Fibroblast of pulmonary artery (primary cell): ENCODE results near the gene RASEF.

Experiments
- DNase-seq: peaks from one replicate; pipeline ENCODE4 v3.0.0-alpha.2; 2010; ENCODE audit warnings: low read depth
- H3K4me3 ChIP-seq: replicated peaks from 2 replicates; pipeline ENCODE4 v1.5.1; 2011; ENCODE audit warnings: low read depth, mild to moderate bottlenecking, control low read depth, low read length, moderate library complexity
- TF ChIP-seq, protein P1 (sequence below): IDR thresholded peaks from 2 replicates; pipeline ENCODE4 v1.5.1; 2011; ENCODE audit warnings: mild to moderate bottlenecking, control low read depth, low read length, inconsistent platforms; ENCODE audit errors: missing control alignments

The RASEF gene

DNA sequence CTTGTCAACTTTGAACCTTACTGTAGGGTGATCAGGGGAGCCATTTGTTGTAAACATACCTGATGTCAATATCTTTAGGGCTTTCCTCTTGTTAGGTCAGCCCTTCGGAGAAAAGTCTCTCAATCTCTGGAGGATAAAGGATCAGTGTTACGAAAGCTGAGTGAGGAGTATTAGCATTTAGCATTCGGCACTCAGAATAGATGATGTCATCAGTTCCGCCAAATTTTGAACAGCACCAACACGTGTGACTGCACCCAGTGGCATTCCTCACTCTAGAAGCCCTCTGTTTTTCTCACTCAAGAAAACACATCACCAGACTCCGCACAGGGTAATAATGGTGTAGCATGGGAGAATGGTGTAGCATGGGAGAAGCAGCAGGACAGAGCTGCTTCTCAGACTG lies 87.8 kb downstream of the RASEF start:
- H3K4me3 ChIP-seq = no peak overlapping the region
- TF ChIP-seq, protein P1, sequence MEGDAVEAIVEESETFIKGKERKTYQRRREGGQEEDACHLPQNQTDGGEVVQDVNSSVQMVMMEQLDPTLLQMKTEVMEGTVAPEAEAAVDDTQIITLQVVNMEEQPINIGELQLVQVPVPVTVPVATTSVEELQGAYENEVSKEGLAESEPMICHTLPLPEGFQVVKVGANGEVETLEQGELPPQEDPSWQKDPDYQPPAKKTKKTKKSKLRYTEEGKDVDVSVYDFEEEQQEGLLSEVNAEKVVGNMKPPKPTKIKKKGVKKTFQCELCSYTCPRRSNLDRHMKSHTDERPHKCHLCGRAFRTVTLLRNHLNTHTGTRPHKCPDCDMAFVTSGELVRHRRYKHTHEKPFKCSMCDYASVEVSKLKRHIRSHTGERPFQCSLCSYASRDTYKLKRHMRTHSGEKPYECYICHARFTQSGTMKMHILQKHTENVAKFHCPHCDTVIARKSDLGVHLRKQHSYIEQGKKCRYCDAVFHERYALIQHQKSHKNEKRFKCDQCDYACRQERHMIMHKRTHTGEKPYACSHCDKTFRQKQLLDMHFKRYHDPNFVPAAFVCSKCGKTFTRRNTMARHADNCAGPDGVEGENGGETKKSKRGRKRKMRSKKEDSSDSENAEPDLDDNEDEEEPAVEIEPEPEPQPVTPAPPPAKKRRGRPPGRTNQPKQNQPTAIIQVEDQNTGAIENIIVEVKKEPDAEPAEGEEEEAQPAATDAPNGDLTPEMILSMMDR = no peak
- DNase-seq = no peak

DNA sequence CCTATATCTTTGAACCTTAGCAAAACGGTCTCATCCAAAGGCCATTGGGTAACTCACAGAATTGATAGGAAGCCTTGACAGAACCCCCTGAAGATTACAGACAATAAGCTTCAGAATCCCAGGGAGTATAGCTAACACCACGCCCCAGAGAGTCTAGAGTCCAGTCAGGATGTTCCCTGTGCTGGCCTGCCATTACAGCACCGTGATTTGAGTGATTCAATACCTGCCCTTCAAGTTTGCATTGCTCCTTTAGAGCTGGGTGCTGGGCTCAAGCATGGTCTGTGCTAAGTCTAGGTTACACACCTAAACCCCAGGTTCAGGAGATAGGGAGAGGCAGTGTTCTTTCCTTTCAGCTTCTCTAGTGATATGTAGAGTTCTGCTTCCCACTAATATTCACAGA lies 90.5 kb downstream of the RASEF start:
- DNase-seq = no peak
- TF ChIP-seq, protein P1 = no peak
- no peak overlapping the region for H3K4me3 ChIP-seq

DNA sequence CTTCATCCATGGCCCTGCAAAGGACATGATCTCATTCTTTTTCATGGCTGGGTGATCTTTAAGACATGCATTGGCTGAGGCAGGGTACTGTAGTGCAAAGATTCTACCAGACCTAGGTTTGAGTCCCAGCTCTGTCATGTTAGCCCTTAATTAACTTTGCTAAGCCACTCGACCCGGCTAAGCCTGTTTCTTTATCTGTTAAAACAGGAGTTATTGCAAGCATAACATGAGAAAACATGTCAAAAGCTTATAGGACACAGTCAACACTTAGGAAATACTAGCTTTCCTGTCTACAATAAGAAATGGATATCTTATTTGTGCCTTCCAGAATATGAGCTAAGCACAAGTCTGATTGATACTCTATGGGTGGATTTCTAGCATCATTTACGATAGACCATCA lies 92.6 kb downstream of the RASEF start:
- DNase-seq = no peak

DNA sequence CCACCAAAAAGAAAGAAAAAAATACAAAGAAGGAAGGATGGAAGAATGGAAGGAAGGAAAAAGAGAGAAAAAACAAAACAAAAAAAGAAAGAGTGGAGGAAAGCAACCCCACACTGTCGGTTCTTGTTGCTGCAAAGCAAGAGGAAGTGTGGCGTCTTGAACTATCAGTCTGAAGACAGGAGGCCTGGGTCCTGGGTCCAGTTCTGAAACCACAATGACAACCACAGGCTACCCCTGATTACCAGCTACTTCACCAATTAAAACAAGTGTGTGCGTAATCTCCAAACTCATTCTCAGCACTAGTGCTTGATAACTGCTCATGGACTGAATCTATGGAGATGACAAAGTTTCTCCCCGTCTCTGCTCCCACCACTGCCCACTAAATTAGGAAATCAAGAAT lies 93.7 kb downstream of the RASEF start:
- TF ChIP-seq, protein P1 = no peak
- no peak for DNase-seq
- no peak overlapping the region for H3K4me3 ChIP-seq

More for the DNA sequence above, 92.6 kb downstream of the RASEF start:
- H3K4me3 ChIP-seq = no peak overlapping the region
- TF ChIP-seq, protein P1 = no peak

DNA sequence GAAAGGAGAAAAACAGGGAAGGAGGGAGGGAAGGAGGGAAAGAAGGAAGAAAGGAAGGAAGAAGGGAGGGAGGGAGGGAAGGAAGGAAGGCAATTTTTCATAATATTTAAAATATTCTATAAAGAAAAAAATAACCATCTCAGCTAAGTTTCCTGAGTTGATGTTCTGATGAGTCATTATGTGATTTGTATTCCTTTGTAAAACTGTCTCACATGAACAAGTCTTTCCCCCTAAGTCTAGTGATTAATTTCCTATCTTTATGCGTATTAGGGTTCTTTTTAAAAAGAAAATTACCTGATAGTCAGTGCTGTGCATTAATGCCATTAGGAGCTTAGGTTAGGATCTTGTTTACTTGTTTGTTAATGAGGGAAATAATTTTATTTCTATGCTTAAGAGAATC lies 94.1 kb downstream of the RASEF start:
- no peak for DNase-seq
- no peak overlapping the region for H3K4me3 ChIP-seq
- TF ChIP-seq, protein P1 = no peak

DNA sequence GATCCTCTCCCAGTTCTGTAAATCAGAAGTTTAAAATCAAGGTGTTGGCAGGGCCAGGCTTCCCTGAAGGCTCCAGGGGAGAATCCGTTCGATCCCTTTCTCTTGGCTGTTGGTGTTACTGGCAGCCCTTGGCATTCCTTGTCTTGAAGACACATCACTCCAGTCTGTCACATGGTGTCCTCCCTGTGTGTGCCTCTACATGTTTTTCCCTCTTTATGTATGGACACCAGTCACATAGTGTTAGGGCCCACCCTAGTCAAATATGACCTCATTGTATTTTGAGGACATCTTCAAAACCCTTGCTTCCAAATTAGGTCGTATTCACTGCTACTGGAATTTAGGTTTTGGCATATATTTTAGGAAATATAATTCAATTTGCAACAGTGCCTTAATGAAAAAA lies 94.6 kb downstream of the RASEF start:
- TF ChIP-seq, protein P1 = no peak
- DNase-seq = no peak
- no peak overlapping the region for H3K4me3 ChIP-seq

DNA sequence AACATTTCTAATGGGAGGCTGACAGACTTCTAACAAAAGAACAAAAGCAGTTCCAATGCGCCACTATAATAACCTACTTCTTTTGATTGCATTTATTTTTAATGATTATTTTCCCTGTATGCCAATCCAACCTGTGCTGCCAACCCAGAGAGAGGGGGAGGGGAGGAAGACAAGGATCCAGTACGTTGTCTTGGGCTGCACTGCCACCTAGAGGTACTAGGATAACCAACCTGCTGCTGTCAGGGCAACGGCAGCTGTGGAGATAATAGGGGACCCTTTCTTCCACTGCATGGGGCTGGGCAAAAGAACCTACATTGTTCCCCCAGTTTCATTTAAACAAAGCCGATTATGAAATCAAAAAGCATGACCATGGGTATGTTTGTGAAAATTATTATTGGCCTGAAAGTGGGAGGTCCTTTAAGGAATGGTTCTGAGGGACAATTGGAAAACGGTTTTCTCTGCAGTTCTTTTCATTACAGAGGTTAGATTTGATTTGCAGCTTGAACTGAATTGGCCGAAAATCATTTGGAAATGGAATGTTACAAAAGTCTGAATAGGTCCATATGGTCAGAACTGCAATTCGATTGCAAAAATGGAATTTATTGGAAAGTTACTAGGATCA lies 101.3 kb downstream of the RASEF start:
- TF ChIP-seq, protein P1 = peak; percentile 90
- no peak overlapping the region for H3K4me3 ChIP-seq
- peak; percentile 83 for DNase-seq
